OCI-LY3 (cell line): Measurements from ENCODE around the gene ENTR1.

Experiments used
- EZH2phosphoT487 ChIP-seq: fragments of 200-600 bp; shearing (Covaris generic); IDR thresholded peaks from 2 replicates; pipeline ENCODE4 v1.6.1; 2018; ENCODE audit warnings: antibody characterized with exemption, mixed run types, low read depth
- TF ChIP-seq, protein P1 (sequence below): fragments of 200-600, 300-600 bp; sonication (generic); IDR thresholded peaks from 2 replicates; pipeline ENCODE4 v1.5.1; 2014; ENCODE audit warnings: antibody characterized with exemption, low read length, low read depth

DNA sequence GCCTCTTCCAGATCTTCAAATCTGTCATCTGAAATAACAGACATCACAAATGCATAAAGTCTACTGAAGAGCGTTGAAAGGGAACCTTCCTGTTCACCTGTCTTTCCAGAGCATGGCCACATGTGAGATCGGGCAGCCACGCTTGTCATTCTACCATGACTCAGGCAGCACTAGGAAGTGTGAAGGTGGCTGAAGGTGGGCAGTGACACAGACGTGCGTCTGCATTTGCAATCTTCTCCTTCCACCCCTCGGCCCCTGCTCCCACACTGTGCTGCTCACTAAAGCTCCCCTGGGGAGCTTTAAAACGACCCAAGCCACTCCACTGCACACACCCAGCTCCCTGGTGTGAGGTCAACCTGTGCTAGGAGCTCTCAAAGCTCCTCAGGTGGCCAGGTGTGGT is 2.5 kb downstream of the ENTR1 start:
- TF ChIP-seq, protein P1, sequence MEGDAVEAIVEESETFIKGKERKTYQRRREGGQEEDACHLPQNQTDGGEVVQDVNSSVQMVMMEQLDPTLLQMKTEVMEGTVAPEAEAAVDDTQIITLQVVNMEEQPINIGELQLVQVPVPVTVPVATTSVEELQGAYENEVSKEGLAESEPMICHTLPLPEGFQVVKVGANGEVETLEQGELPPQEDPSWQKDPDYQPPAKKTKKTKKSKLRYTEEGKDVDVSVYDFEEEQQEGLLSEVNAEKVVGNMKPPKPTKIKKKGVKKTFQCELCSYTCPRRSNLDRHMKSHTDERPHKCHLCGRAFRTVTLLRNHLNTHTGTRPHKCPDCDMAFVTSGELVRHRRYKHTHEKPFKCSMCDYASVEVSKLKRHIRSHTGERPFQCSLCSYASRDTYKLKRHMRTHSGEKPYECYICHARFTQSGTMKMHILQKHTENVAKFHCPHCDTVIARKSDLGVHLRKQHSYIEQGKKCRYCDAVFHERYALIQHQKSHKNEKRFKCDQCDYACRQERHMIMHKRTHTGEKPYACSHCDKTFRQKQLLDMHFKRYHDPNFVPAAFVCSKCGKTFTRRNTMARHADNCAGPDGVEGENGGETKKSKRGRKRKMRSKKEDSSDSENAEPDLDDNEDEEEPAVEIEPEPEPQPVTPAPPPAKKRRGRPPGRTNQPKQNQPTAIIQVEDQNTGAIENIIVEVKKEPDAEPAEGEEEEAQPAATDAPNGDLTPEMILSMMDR: no peak
- TF ChIP-seq EZH2phosphoT487: no peak
